GM19395 (cell line): ENCODE results near the gene DRC7.
"Not testable (repeated sequence)": the region's sequence is repeated elsewhere in the genome, so short reads cannot be mapped to it uniquely, and the experiment has no call there.

Experiments used
- ATAC-seq: cut with Tn5 transposase; IDR thresholded peaks from one replicate; pipeline ENCODE4 v1.9.1; 2021; ENCODE audit warnings: mild to moderate bottlenecking, moderate library complexity; ENCODE audit not compliant: unreplicated experiment

The DRC7 gene

GRCh38 chr16:57778658-57779057, 84.1 kb downstream of the DRC7 start:
- ATAC-seq = no peak

- ATAC-seq = not testable (repeated sequence)
Observed at GRCh38 chr16:57779836-57780235, 85.2 kb downstream of the DRC7 start.

- no peak for ATAC-seq
Observed at GRCh38 chr16:57781349-57781740, 86.7 kb downstream of the DRC7 start.
